SHP77 treated with DMSO at 0.1 percent for 48 hours (cell line): ENCODE data around the gene DCAF5.

ENCODE experiments used
- DNase-seq: peaks from one replicate; lab custom pipeline; 2025; lab: John Stamatoyannopoulos, UW

DCAF5 gene

GRCh38 chr14:69003626-69004025 is 149.3 kb downstream of the DCAF5 start:
- DNase-seq = no peak

GRCh38 chr14:69002069-69002468 is 150.8 kb downstream of the DCAF5 start:
- DNase-seq = no peak

- no peak for DNase-seq
Measured at GRCh38 chr14:69001375-69001774, 151.5 kb downstream of the DCAF5 start.
